ENCODE data around the gene EN2. TPM values are rescaled to one million over a fixed set of nuclear protein-coding genes. Genes with fewer than 3 reads are reported as not detected.

EN2 gene
- total and polyA plus RNA-seq, 11 donors, result 0.06 to 0.08 TPM; not detected in 9

GRCh38 chr7:155469311-155470185 lies 11.6 kb downstream of the EN2 start:
- TF ChIP-seq CTCF (IDR thresholded peaks at IDR 0.05) (no peak), POLR2A (IDR thresholded peaks at IDR 0.05) (no peak)
- H3K27ac ChIP-seq, result no peak overlapping the region
- WGBS, 4 donors, result 8 to 10% (median 9%) methylated on average over 12 of the region's 12 CpGs
- H3K4me1 ChIP-seq, result peaks cover 0 to 38% (median 20%) of the 10 kb centered on the region in 12 donors
- H3K27me3 ChIP-seq, result peaks cover 81 to 98% (median 94%) of the 10 kb centered on the region in 9 donors
- no peaks in the 10 kb centered on the region for H3K9me3 ChIP-seq
- no peak overlapping the region for H3K4me3 ChIP-seq
- DNase-seq (no peak), ATAC-seq (no peak)
- intact Hi-C loops (cut with DNase I), result no loop called here
- H3K36me3 ChIP-seq, result no peaks in the 10 kb centered on the region

DNA sequence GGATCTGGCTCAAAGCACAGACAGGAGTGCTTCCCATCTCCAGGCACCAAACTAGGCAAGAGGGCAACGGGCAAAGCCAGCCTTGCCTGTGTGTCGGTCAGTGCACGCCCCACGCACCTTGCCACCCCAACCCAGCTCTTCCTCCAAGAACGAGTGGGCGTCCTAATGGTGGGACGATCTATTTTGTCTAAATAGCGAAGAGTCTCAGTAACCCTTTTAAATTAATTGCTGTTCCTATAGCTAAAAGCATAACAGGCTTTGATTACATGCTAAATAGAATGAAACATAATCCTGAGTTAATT lies 12.2 kb downstream of the EN2 start:
- Histone ChIP-seq H3K9me3 (no peaks in the 10 kb centered on the region), H3K4me3 (no peak overlapping the region), H3K36me3 (no peaks in the 10 kb centered on the region), H3K27me3 (peaks cover 75 to 98% (median 92%) of the 10 kb centered on the region in 9 donors), H3K4me1 (peaks cover 0 to 38% (median 20%) of the 10 kb centered on the region in 12 donors), H3K27ac (no peak overlapping the region)
- DNase-seq (no peak), ATAC-seq (no peak)
- WGBS, 4 donors, result 19 to 31% (median 22%) methylated on average over 8 of the region's 8 CpGs
- intact Hi-C loops (cut with DNase I), result no loop called here
- no peak for TF ChIP-seq CTCF (IDR thresholded peaks at IDR 0.05)
- no peak for TF ChIP-seq POLR2A (IDR thresholded peaks at IDR 0.05)

DNA sequence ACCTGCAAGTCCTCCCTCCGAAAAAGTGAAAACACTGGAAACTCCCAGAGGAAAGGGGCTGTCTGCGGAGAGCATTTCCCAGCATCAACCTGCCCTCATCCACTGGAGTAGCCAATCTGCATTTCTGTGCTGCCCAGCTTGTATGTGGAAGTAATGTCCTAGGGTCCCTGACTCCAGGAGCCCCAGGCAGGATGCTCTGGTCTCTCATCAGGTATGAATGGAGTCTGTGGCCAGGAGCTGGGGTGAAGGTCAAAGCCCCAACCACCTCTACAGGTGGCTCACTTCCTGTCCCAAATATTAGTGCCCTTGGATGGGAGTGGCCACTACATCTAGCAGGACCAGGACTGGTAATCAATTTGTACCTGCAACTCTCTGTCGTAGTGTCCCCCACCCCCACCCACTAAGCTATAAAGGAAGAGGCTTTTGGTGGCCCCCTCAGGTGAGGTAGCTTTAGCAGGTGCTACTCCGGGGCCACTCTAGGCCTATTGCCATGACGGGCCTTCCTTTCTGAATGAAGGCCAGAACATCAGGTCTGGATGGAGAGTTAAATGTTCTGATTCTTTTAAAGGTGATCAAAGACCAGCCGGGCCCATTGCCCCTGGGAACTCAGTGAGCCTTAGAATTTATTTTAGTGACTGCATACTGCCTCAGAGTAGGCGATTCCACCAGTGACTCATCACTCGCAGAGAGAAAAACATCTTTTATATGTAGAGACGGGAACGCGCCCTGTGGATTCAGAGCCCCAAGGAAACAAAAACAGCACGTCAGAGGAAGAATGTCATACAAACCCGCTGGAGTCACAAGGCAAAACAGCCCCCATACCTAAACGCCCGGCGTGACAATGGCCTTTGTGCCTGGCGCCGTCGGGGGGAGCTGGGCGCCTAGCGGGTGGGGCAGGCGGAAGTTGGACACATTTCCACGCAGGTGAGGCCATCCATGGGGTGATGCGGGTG lies 13.0 kb downstream of the EN2 start:
- TF ChIP-seq POLR2A (IDR thresholded peaks at IDR 0.05) (no peak), CTCF (IDR thresholded peaks at IDR 0.05) (no peak)
- Histone ChIP-seq H3K9me3 (peaks cover 0 to 5% (median 0%) of the 10 kb centered on the region in 12 donors), H3K27me3 (peaks cover 67 to 98% (median 90%) of the 10 kb centered on the region in 9 donors), H3K4me1 (peaks cover 0 to 37% (median 20%) of the 10 kb centered on the region in 12 donors), H3K4me3 (no peak overlapping the region), H3K27ac (no peak overlapping the region), H3K36me3 (no peaks in the 10 kb centered on the region)
- no peak for DNase-seq
- WGBS, 4 donors, result 4 to 9% (median 5%) methylated on average over 24 of the region's 24 CpGs
- ATAC-seq, result no peak
- intact Hi-C loops (cut with DNase I), result no loop called here

GRCh38 chr7:155471718-155472117 lies 13.8 kb downstream of the EN2 start:
- no peak for DNase-seq
- Histone ChIP-seq H3K36me3 (no peaks in the 10 kb centered on the region), H3K9me3 (peaks cover 0 to 12% (median 0%) of the 10 kb centered on the region in 12 donors), H3K27ac (no peak overlapping the region), H3K27me3 (peaks cover 59 to 98% (median 87%) of the 10 kb centered on the region in 9 donors), H3K4me3 (no peak overlapping the region), H3K4me1 (peaks cover 0 to 29% (median 14%) of the 10 kb centered on the region in 12 donors)
- intact Hi-C loops (cut with DNase I), result no loop called here
- TF ChIP-seq CTCF (IDR thresholded peaks at IDR 0.05) (no peak), POLR2A (IDR thresholded peaks at IDR 0.05) (no peak)
- no peak for ATAC-seq
- WGBS, 4 donors, result 13 to 18% (median 14%) methylated on average over 11 of the region's 11 CpGs
